Limb (tissue), 2 donors: ENCODE results near the gene TRMT1.

Source experiments
- DNase-seq, 2 donors: peaks; one replicate each; pipeline ENCODE4 v3.0.0-alpha.2; 2016; ENCODE audit errors: extremely low spot score in 2 of 2

Gene TRMT1

GRCh38 chr19:13102666-13103580 lies 13.6 kb downstream of the TRMT1 start, which contains the start of gene LYL1:
Gene LYL1 (minus strand): TSS chr19:13102858. CDS start chr19:13101171, 1,687 bp downstream.
- peak in 1 of 2 donors; percentile 63 for DNase-seq

DNA sequence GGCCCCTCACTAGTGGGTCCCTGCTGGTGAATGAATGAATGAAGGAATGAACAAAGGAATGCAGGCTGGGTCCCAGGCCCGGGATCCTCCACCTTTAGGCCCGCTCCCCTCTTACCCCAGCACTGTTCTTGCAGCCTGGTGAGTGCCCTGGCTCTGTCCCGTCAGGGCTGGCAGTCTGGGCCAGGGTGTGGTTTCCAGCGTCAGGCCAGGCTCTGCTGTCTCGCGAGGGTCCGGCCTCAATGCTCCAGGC lies 14.2 kb downstream of the TRMT1 start:
- no peak for DNase-seq

GRCh38 chr19:13101590-13102415 lies 14.7 kb downstream of the TRMT1 start:
- DNase-seq = peak in 1 of 2 donors; percentile 26

GRCh38 chr19:13100841-13101589 lies 15.5 kb downstream of the TRMT1 start:
- peak in 1 of 2 donors; percentile 41 for DNase-seq

DNA sequence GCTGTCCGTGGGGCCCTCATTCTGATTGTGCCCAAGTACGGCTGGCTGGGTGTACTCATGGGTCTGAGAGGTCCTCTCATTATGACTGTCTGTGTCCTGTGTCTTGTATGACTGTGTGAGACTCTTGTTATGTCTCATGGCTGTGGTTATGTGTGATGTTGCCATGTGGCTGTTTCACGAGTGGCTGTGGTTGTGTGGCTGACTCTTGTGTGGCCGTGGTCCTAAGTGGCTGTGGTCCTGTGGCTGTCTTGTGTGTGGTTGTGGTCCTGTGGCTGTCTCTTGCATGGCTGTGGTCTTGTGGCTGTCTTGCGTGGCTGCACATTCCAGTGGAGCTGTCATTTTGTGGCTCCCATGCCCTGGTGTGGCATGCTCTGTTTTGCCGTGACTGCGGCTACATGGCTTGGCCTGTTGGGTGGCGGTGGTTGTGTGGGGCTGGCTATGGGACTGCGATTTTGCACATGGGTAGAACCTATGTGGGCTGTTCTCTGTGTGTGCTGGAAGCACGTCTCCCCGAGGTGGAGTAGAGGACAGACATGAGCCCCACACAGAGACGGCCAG lies 16.4 kb downstream of the TRMT1 start:
- no peak for DNase-seq

- DNase-seq = peak in 1 of 2 donors; percentile 71
These were observed 17.2 kb downstream of the TRMT1 start for GRCh38 chr19:13099073-13099999.

GRCh38 chr19:13098277-13099072 lies 18.1 kb downstream of the TRMT1 start:
- peak; percentile 70 to 72 for DNase-seq

GRCh38 chr19:13097463-13098258 lies 18.9 kb downstream of the TRMT1 start:
- DNase-seq = peak in 1 of 2 donors; percentile 61

GRCh38 chr19:13097033-13097462 lies 19.5 kb downstream of the TRMT1 start:
- DNase-seq = no peak

GRCh38 chr19:13095934-13096927 lies 20.3 kb downstream of the TRMT1 start:
- DNase-seq = no peak

DNA sequence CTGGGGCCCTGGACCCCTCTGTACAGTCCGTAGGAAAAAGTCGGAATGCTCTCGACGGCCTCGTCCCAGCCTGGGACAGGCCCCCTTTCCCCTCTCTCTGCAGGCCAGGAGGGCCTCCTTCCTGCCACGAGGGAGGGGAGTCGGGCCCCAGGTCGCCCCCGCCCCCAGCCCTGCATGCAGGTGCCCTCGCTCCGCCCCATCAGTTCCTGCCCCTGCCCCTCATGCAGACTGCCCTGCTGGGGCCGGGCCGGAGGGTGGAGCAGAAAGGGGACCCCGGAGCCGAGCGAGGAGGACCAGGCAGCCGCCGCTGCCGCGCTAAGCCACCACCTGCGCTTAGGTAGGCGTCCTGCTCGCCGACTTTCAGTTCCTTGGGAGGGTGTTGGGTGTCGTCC lies 21.2 kb downstream of the TRMT1 start:
- no peak for DNase-seq

- DNase-seq = peak in 1 of 2 donors; percentile 65
These were observed 21.7 kb downstream of the TRMT1 start for GRCh38 chr19:13094771-13095392.

- DNase-seq = peak in 1 of 2 donors; percentile 73
These were observed 22.4 kb downstream of the TRMT1 start for GRCh38 chr19:13094106-13094504.

- peak; percentile 82 to 89 for DNase-seq
These were observed 23.0 kb downstream of the TRMT1 start for GRCh38 chr19:13093407-13094105.

- no peak for DNase-seq
These were observed 23.8 kb downstream of the TRMT1 start for GRCh38 chr19:13092606-13093235.

DNA sequence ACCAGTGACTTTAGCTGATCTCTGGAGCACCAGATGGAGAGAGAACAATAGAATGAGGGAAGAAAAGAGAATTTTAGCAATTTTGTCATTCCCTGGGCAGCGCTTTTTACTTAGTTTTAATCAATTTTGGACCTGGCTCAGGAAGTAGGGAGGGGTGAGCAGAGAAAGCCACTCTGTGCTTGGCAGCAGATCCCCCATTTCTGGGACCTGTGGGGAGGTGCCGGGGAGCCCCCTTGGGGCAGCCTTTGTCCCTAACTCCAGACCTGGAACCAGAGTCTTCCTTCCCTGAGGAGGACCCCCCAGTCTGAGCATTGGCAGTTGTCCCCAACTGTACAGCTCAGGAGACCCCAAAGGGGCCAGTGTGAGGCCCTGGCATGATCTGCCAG lies 24.4 kb downstream of the TRMT1 start:
- DNase-seq = no peak
